ENCODE data around the gene ADAP1.

The ADAP1 gene

DNA sequence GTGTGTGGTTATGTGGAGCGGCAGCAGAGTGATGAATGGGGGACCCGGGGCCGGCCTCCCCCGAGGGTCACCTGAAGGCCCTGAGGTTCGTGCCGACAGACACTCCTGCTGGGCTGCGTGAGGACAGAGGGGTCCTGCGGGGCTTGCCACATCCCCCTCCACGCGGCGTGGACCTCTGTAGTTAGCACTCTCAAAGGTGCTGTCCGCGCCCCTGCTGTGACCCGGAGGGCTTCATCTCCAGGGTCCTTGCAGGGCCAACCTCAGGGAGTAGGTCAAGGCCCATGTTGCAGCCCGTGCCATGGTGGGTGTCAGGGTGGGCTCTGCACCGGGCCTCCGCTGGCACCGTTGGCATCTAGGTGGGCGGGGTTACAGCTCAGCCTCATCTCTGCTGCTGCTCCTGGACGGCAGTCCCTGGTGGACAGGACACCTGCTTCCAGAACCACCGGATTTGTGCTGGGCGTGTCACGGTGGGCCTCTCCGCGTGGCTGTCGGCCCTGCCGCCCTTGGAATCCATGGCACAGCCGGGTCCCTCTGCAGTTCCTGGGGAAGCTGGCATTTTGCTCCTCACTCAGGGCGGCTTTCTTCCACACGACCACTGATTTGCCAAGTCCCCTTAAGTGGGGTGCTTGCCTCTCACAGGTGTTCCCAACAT lies 97.9 kb downstream of the ADAP1 start:
- DNase-seq = no peak

DNA sequence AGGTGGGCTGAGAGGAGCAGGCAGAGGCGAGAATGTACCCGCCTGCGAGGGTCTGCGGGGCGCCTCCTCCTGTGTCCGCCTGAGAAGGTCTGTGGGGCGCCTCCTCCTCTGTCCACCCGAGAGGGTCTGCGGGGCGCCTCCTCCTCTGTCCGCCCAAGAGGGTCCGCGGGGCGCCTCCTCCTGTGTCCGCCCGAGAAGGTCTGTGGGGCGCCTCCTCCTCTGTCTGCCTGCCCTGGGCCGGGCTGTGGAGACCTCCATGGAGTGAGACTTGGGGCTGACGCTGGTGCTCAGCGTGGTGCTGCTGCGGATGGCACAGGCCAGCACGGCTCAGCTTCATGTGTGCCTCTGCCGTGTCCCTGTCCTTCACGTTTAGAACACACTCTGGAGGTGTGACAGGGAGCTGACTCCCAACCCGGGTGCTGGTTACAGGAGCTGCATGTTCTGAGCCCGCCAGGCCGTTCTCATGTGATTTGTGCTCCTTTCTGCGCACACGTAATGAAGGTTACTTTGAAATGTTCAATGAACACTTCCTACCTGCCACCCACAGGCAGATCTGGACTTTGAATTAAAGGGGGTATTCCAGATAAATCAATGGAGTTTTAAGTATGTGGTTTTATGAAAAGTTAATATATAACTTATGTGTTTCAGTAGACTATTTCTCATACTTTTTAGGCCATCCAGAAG lies 98.7 kb downstream of the ADAP1 start:
- no peak for DNase-seq

DNA sequence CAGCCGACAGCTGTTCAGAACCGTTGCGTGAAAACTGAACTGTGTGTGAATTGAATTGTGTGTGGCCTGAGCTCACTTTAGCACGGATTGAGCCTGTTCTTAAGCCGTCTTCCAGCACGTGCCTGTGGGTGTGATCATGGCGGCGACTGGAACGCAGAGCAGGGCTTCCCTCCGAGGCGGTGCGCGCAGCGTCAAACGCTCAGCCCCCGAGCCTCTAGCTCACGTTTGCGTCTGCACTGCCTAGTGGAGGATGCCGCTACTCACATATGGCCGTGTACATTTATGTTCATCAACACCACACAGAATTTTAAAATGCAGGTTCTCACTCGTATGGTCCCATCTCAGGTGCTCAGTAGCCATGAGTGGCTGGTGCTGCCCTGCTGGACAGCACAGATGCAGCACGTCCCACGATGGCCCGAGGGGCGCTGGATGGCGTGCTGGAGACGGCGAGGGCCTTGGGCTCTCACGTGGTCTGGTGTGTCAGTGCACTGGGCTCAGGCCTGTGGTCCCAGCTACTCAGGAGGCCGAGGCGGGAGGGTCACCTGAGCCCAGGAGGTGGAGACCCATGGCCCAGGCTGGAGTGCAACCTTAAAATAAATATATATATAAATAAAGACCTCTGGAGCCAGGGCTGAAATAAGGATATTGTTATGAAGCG lies 100.2 kb downstream of the ADAP1 start:
- no peak for DNase-seq

DNA sequence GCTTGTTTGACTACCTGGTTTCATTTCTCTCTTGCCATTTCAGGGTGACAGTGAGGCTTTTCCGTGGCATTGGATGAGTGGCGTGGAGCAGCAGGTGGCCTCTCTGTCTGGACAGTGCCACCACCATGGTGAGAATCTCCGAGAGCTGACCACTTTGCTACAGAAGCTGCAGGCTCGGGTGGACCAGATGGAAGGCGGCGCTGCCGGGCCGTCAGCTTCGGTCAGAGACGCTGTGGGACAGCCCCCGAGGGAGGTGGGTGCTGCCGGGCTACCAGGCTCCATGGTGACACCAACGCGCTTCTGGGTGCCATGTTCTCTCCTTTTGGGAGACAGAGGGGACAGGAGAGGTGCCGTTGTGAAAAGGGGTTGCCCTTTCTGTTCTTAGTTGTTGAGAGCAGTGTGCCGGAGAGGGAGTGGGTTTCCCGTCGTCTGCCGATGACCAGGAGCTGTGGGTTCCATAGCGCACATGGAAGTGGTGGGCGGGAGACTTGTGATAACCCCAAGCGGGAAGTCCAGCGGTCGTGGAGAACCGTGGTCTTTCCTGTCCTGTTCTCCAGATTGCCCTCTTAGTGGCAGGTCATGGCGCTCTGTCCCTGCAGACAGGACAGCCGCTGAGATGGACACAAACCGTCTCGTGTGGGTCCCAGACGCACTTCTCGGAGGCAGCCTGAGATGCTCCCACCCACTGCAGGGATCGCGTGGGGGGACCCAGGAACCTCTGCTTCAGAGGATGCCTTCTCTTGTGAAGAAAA lies 100.9 kb downstream of the ADAP1 start:
- no peak for DNase-seq

DNA sequence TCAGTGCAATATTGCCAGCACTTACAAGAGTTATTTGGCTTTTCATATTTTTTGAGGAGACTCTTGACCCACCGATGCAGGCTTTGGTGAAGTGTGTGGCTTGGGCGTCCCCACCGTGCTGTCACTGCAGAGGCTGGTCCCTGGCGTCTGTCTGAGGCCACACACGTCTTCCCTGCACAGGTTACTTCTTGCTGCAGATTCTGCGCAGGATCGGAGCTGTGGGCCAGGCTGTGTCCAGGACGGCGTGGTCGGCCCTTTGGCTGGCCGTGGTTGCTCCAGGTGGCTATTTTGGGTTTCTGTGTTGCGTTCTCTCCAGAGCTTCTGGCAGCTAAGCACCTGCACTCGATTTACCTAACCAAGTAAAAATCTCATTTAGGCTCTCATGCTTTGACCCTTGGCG lies 103.3 kb downstream of the ADAP1 start:
- no peak for DNase-seq

DNA sequence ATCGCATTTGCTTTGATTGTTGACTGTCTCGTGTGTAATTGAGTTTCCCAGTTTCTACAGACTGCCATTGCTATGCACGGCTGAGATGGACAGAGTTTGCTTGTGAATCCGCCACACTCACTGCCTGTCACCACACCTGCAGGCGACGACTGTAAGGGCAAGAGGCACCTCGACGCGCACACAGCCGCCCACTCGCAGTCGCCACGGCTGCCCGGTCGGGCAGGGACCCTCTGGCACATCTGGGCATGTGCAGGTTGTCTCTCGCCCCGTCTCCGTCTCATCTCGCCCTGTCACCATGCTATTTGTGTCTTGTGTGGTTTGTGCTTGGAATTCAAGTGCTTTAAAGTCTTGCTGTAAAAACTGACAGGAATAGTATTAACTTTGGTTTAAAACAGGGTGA lies 104.7 kb downstream of the ADAP1 start:
- no peak for DNase-seq

DNA sequence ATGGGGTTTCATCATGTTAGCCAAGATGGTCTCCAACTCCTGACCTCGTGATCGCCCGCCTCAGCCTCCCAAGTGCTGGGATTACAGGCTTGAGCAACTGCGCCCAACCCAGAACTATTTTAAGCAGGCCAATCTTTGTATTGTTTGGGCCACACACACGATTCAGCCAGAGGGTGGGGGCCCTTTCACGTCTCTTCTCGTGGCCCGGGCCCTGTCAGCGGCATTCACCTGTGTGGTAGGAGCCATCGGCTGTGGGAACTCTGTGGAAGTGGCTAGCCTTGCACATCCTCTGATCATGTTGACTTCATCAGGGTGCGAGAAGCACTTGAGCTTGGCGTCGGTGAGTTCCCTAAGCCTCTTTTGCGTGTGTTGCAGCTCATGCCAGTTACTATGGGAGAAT lies 105.3 kb downstream of the ADAP1 start:
- no peak for DNase-seq

Measured in effector CD8-positive, alpha-beta T cell (primary cell).